OCI-LY1 (cell line): ENCODE measurements around the gene FCN1.

Experiments
- CTCF ChIP-seq: fragments of 200-600 bp; sonication (generic), shearing (Covaris generic); IDR thresholded peaks from 2 replicates; pipeline ENCODE4 v1.5.1; 2017; ENCODE audit warnings: mild to moderate bottlenecking, antibody characterized with exemption, low read length, moderate library complexity, mixed read lengths
- EZH2 ChIP-seq: fragments of 200-600 bp; sonication (generic), shearing (Covaris generic); IDR thresholded peaks from 2 replicates; pipeline ENCODE4 v1.8.0; 2017; ENCODE audit warnings: borderline replicate concordance, mixed run types, mild to moderate bottlenecking, antibody characterized with exemption, low read length, moderate library complexity, mixed read lengths

- no peak for TF ChIP-seq EZH2
- no peak for TF ChIP-seq CTCF
These were observed 46.8 kb upstream of the FCN1 start for GRCh38 chr9:134964271-134965055.
